GM19467 (cell line): ENCODE measurements around the gene OPN1LW.
"Not testable (repeated sequence)": the region's sequence is repeated elsewhere in the genome, so short reads cannot be mapped to it uniquely, and the experiment has no call there.

ENCODE experiments used
- ATAC-seq: cut with Tn5 transposase; IDR thresholded peaks from one replicate; pipeline ENCODE4 v1.9.1; 2021; ENCODE audit warnings: mild to moderate bottlenecking, moderate library complexity; ENCODE audit not compliant: unreplicated experiment

OPN1LW gene

DNA sequence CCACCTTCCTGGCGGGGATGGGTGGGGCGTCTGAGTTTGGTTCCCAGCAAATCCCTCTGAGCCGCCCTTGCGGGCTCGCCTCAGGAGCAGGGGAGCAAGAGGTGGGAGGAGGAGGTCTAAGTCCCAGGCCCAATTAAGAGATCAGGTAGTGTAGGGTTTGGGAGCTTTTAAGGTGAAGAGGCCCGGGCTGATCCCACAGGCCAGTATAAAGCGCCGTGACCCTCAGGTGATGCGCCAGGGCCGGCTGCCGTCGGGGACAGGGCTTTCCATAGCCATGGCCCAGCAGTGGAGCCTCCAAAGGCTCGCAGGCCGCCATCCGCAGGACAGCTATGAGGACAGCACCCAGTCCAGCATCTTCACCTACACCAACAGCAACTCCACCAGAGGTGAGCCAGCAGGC is at the start of gene OPN1LW:
Gene OPN1LW, plus strand, starts transcription at position 234 of the 400 bp plus-strand sequence. Its CDS starts 41 bp downstream, at position 275.
- not testable (repeated sequence) for ATAC-seq

DNA sequence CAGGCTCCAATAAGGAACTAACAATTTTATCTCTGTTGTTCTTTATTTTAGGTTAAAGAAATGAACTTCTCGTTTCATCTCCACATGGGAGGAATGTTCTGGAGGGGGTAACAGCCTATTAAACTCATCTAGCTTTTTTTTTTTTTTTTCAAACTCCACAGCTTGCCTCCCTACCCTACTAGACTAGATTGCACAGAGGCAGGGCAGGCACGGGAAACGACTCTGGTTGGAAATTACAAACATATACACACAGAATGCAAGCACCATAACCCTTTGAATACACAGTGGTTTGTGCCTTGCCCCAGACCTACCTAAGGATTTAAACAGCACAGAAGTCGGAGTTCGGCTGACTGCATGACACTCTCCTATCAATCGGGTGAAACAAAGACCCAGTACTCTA is 49.2 kb upstream of the OPN1LW start:
- no peak for ATAC-seq

DNA sequence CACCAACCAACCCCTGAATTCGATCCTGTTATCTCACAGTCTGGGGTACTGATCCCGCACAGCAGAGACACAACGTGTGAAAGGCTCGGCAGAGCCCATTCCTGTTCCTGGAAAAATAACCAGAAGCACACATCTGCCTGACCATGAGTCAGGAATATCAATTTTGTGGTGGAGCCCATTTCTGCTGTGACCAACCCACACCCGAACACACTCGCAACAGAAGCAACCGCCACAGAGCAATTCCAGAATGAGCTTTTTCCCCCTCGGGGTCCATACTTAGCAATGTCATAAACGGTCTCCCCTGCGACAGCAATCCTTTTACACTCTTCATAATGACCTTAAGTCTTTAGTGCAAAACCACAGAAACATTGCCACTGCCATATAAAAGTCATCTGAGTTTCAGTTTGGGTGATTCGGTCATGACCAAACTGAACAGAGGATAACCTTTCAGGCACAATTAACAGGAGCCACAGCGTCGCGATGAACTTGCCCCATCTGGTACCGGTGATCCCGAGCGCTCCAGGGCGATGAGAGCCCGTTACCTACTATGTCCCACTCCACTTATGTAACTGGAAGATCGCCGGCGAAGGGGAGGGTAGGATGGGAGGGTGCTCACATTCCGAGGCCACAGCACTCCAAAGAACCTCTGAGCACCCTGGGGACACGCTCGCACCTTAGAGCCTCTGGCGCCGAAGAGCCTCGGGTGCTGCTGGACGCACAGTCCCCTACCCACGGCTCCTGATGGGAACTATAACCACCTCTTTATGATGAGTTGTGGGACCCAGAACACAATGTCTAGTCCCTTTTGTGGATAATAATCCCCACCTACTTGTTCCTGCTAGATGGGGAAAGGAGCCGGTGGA is 47.7 kb upstream of the OPN1LW start:
- no peak for ATAC-seq

DNA sequence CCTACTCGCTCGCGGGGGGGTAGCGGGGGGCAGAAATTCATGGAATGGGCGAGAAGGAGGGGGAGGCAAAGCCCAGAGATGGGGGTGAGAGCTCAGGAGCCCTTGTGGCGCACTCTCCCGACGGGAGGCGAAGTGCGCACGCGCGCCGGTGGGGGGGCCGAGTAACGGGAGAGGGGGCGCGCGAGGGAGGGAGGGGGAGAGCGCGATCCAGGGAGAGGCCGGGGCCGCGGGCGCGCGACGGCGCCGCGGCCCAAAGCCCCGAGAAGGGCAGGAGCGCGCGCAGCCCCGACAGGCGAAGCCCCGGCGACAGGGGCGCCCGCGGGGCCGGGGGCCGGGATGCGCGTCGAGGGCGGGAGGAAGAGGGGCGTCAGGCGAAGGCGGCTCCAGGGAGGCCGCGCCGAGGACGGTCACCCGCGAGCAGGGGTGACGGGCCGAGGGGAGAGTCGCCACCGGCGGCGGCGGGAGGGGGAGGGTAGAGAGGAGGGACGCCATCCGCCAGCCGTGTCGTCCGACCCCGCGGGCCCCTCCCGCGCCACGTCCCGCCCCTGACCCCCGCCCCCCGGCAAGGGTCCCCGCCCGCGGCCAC is 46.9 kb upstream of the OPN1LW start:
- peak; percentile 22 for ATAC-seq

DNA sequence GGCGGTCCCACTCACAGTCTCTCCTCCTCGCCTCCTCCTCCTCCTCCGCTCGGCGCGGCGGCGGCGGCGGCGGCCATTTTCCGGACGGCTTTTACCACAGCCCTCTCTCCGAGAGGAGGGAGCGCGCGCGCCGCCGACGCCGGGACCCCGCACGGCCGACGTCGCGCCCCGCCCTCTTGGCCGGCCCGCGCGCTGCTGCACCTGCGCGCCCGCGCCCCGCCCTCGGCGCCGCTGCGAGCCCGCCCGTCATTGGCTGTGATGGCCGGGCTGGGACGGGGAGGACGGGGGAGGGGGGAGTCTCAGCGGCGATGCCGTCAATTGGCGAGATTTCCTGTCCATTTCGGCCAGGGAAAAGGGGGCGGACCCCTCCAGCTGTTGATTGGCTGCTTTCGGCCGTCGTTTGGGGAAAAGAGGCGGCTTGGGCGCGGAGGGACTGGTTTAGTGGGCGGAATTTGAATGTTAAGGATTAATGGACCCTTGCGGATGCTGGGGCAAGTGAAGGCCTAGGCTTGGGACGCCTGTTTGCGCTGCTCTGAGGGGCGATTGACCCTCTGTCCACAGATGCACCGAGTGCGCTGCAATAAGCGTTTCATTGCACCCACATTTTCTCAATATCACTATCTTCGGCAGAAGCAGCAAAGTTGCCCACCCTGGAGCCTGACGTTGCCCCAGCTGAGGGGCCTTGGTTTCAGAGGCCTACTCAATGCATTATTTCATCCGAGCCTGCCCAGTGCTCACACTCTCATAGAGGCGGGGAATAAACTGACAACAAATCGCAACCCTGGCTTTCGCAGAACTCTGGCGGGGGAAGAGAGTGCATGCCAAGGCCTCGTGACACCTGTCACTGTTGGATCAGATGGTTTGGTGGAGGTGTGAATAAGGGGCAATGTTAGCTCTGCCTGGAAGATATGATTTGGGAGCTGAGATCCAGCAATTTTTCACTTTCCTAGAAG is 46.2 kb upstream of the OPN1LW start, which contains the start of gene MECP2:
Gene MECP2, minus strand, starts transcription at position 129 of the 953 bp plus-strand sequence.
- ATAC-seq, result peak; percentile 85

DNA sequence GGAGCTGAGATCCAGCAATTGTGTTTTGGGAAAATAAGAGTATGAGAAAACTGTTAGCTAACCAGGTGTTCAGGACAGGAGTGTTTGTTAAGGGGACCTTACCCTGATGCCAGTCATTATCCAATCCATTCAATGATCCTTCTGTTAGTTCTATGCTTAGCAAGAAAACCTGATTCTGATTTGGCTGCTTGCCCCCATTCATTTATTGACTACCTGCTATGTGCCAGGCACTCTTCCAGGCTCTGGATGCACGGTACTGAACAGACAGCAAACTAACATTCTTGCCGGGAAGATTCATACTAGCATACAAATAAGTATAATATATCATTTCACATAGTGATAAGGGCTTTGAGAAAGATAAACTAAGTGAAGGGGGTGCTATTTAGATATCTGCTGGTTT is 45.5 kb upstream of the OPN1LW start:
- ATAC-seq, result no peak

DNA sequence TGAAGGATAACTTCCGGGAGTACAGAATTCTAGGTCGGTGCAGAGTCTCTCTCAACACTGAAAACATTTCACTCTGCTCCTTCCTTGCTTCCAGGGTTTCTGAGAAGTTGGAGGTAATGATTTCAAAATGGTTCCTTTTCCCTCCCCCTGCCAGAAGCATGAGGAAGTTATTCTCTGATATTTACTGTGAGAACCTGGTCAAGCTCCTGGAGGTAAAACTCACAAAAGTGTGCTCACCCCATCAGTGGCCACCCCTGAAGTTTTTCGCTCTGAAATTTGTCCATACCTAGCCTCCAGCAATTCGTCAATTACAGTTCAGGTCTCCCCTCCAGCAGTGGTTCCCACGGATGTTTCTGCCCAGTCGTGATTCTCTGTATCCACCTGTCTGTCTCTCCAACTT is 30.3 kb upstream of the OPN1LW start:
- ATAC-seq, result no peak

DNA sequence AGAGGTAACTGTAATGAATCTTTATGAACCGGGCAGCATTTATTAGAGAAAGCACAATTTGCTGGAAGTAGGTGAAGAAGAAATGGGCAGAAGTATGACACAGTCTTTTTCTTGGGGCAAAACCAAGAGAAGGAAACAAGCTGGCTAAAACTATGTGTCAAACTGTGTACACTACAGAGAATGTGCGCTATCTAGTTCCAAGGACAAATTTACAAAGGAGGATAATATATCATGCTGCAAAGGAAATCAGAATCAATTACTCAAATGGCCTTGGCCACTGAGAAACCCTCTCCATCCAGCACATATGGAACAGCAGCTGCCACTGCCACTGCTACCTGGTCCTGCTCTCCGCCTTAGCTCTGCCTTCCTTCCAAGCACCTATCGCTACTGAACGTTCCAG is 29.4 kb upstream of the OPN1LW start:
- ATAC-seq, result no peak

DNA sequence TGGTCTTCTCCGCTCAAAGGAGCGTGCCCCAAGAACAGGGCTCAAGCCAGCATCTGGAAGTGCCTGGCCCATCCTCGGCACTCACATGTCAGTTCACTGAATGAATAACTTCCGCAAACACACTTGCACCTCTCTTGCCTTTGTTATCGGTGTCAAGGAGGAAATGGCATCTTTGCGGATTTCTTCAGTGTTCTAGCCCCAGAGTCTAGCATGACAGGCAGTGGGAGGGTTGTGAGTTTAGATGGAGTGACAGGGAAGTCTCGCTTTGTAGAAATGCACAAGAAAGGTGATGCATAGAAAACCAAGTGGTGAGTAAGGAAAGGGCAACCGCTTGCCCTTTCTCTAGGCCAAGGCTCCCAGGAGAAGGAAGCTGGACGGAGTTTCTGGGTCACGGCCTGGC is 29.0 kb upstream of the OPN1LW start:
- no peak for ATAC-seq

DNA sequence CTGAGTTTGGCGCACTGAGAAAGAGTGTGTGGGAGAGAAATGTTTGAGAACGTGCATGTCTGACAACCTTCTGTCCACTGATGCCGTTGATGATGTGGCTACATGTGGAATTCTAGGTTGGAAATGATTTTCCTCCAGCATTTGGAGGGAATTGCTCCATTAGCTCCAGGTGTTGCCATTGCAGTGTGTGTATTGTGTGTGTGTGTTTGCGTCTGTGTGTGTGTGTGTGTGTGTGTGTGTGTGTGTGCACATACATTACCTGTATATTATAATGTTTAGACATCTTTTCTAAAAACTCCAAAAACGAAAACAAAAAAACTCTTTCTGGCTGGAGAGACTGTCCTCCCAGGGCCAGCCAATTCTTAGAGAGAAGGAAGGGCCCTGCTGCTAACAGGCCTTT is 28.3 kb upstream of the OPN1LW start:
- no peak for ATAC-seq

DNA sequence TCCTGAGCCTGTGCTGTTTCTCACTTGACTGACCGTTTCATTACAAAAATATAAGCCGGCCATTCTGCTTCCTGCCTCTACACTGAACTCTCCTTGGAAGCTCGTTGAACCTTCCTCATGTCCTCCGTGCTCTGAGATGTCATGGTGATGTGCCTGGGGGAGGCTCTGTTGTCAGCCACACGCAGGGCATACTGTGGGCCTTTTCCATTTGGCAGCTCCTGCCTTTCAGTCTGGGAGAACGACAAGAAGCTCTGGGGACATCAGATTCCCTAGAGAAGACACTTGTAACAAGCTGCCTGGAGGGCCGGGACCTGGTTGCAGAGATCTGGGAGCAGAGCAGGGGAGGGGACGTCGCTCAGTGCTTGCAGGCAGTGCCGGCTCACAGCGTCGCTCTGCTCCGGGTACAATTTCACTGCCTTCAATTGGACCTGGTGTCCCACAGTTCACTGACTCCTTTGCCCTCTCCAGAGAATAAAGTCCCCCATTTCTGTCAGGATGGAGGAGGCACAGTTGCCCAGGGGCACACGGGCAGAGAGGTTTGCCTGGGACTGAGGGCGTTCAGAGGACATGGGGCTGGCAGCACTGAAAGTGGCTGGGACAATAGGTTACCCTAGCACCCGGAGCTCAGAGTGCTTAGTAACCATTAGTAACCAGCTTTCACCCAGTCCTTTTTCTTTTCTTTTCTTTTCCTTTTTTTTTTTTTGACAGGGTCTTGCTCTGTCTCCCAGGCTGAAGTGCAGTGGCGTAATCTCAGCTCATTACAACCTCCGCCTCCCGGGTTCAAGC is 27.4 kb upstream of the OPN1LW start:
- ATAC-seq, result no peak

DNA sequence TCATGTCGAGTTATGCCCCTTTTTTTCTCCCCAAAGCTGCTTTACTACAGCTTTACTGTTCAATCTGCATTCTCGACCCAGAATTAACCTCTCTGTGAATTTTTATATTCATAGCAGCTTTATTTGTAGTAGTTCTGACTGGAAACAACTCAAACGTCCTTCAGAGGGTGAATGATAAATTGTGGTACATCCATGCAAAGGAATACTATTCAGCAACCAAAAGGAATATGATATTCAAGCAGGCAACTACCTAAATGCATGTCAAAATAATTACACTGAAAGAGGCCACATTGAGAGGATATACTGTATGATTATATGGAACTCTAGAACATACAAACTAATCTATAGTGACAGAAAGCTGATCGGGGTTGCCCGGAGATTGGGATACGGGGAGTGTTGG is 26.5 kb upstream of the OPN1LW start:
- no peak for ATAC-seq

DNA sequence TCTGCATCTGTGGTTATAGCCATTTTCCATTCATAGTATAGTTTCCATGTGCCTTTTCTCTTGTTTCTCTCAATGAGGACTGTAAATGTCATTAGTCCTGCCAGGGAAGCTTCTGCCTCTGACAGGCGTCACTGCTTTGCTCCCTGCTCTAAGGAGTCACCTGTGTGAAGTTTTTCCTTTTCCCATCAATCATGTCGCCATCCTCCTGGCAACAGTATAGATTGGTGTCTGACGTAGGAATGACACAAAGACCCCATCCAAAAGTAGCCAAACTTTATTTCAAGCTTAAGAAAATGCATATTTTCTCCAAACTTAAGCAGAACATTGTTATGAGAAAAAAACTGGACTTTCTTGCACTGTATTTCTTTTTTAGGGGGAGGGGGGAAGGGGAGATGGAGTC is 23.5 kb upstream of the OPN1LW start:
- ATAC-seq, result no peak

DNA sequence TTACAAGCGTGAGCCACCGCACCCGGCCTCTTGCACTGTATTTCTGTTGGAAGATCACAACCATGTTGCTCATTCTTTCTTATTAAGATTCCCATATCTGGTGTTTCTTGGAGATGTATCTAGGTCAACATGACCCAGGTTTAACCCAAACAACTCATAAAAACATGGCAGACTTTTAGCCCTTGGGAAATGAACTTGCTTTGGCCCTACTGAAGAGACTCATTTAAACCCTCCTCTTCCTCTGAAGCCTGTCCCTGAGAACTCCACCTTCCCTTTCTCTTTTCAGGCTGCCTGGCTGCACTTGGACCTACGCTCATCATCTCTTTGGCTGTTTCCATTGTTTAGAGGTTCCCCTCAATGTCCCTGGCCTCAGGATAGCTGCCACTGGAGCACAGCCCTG is 22.8 kb upstream of the OPN1LW start:
- ATAC-seq, result no peak

DNA sequence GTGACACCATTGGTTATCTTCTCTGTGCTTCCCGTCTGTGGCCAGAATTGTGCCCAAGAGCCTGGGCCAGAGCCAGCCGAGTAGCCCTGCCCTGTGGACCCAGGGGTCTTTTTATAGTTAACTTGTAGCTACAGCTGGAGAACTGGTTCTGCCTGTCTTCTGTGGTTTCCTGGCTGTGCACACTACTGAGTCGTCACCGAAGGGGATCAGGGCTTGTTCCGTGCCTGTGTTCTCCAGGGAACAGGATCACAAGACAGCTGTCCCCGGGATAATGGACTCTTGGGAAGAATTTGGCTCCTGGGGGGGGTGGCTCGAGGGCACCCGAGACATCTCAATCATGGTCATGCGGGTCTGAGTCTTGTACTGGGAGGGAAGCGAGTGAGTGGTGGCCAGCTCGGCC is 22.1 kb upstream of the OPN1LW start:
- ATAC-seq, result no peak

DNA sequence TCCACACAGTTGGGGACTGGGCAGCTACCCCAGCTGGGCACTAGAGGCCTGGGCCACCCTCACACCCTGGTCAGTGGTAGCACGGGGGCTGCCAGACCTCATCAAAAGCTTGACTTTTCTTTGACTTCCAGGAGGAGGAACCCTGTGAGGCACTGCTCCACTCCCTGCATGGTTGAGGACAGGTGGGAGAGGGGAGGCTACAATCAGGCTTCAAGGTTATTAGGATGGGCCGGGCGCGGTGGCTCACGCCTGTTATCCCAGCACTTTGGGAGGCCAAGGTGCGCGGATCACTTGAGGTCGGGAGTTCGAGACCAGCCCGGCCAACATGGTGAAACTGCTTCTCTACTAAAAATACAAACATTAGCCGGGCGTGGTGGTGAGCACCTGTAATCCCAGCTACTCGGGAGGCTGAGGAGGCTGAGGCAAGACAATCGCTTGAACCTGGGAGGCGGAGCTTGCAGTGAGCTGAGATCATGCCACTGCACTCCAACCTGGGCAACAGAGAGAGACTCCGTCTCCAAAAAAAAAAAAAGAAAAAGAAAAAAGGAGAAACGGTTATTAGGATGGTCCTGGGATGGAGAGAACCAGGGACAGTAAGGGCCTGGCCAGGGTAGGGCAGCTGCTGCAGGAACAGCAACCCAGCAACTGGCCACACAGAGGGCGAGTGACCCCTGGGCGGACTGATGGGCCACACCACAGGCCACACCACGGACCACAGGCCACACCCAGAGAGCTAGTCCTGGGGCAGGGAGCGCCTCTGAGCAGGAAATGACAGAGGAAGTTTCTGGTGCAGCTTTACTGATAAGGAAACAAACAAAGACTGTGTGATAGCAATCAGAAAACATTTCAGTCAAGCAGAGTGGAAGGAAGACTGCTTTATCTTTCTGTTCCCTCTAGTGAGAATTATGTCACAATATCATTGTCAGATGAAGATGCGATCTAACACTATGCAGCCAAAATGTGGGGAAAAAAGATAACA is 20.5 kb upstream of the OPN1LW start:
- ATAC-seq, result no peak

DNA sequence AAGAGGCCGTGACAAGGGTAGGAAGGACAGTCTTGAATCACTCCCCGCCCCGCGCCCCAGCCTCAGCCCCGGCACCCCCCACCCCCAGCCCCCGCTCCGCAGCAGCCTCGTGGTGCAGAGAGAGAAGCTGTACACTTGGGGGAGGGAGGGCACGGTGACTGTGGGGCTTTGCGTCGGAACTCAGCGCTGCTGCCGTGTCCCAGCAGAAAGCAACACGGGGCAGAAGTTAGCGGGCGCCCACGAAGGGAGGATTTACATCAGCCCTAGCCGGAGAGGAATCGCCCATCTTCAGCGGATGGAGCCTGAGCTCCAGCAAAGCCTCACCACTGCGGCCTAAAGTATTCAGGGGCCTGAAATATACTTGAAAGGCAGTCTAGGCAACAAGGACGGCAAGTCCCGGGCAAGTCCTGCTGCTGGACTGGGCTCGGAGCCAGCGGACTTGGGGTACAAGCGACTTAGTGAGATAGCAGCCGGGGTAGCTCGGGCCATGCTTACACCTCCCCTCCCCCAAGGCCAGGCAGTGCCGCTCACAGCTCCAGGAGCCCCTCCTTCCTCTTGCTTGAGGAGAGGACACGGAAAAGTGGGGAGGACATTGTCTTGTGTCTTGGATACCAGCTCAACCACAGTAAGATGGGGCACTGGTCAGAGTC is 18.5 kb upstream of the OPN1LW start:
- no peak for ATAC-seq

DNA sequence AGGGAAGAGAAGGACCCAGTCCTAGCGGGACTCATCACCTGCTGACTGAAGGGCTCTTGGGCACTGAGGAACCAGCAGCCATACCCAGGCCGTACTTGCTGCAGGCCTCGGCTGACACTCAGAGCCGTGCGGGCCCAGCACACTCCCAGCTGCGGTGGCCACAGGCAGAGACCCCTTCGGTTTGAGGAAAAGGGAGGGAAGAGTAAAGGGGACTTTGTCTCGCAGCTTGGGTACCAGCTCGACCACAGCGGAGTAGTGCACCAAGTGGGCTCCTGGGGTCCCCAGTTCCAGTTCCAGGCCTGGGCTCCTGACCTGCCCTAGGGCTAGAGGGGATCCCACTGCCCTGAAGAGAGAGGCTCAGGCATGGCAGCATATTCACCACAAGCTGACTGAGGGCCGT is 17.9 kb upstream of the OPN1LW start:
- no peak for ATAC-seq

DNA sequence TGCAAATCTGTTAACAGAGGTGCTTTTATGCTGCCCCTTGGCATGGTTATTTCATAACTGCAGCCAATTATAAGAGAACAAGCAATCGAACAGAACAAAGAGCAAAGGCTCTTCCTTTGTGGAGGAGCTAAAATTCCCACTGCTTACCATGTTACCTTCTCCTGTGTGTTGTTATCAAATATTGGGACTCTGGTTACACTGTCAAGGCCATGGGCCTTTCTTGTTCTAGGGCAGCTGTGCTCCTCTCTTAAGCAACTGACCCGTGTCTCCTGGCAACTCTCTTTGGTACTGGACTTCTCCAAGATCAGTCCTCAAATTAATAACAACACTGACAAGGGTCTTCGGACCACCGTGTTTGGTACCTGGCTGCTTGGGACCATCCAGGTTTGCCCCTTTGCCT is 12.1 kb upstream of the OPN1LW start:
- no peak for ATAC-seq
